MM.1S (cell line): Measurements from ENCODE around the gene PPIB.

Experiments
- DNase-seq: peaks from one replicate; pipeline ENCODE4 v3.0.0-alpha.2; 2015
- H2AFZ ChIP-seq: fragments of 300-600 bp; sonication (generic); 2 replicates; pipeline ENCODE4 v1.6.0; 2016; ENCODE audit warnings: antibody characterized with exemption, low read length
- H3F3A ChIP-seq: fragments of 300-600 bp; sonication (generic); 2 replicates; pipeline ENCODE4 v1.6.1; 2016; ENCODE audit warnings: mild to moderate bottlenecking, antibody characterized with exemption, low read length, moderate library complexity, mixed read lengths; ENCODE audit not compliant: insufficient read depth
- H3K27ac ChIP-seq: fragments of 300-600 bp; sonication (generic); 2 replicates; pipeline ENCODE4 v1.5.1; 2016; ENCODE audit warnings: mild to moderate bottlenecking, low read length
- H3K27me3 ChIP-seq: fragments of 300-600 bp; sonication (generic); replicated peaks from 2 replicates; pipeline ENCODE4 v1.6.0; 2016; ENCODE audit warnings: low read length; ENCODE audit not compliant: insufficient read depth
- H3K36me3 ChIP-seq: fragments of 300-600 bp; sonication (generic); replicated peaks from 2 replicates; pipeline ENCODE4 v1.6.1; 2016; ENCODE audit warnings: mild to moderate bottlenecking, low read length, mixed read lengths; ENCODE audit not compliant: insufficient read depth
- H3K4me1 ChIP-seq: fragments of 300-600 bp; sonication (generic); 2 replicates; pipeline ENCODE4 v1.6.1; 2016; ENCODE audit warnings: low read length, mixed read lengths
- H3K4me2 ChIP-seq: fragments of 300-600 bp; sonication (generic); 2 replicates; pipeline ENCODE4 v1.6.0; 2016; ENCODE audit warnings: low read depth, low read length
- H3K4me3 ChIP-seq: fragments of 300-600 bp; sonication (generic); 2 replicates; pipeline ENCODE4 v1.5.1; 2016; ENCODE audit warnings: low read length, mixed read lengths
- H3K79me2 ChIP-seq: fragments of 300-600 bp; sonication (generic); 2 replicates; pipeline ENCODE4 v1.6.1; 2016; ENCODE audit warnings: mixed run types, low read length, mixed read lengths
- H3K9ac ChIP-seq: fragments of 300-600 bp; sonication (generic); 2 replicates; pipeline ENCODE4 v1.6.1; 2016; ENCODE audit warnings: low read length, mixed read lengths
- H3K9me2 ChIP-seq: fragments of 300-600 bp; sonication (generic); replicated peaks from 2 replicates; pipeline ENCODE4 v1.6.1; 2016; ENCODE audit warnings: mild to moderate bottlenecking, low read length, mixed read lengths; ENCODE audit not compliant: insufficient read depth
- H3K9me3 ChIP-seq: fragments of 300-600 bp; sonication (generic); replicated peaks from 2 replicates; pipeline ENCODE4 v1.6.1; 2016; ENCODE audit warnings: mild to moderate bottlenecking, low read length, mixed read lengths; ENCODE audit not compliant: insufficient read depth
- H4K20me1 ChIP-seq: fragments of 300-600 bp; sonication (generic); 2 replicates; pipeline ENCODE4 v1.6.1; 2016; ENCODE audit warnings: mild to moderate bottlenecking, low read length, moderate library complexity, mixed read lengths; ENCODE audit not compliant: insufficient read depth
- EZH2 ChIP-seq: fragments of 300-600 bp; sonication (generic); optimal IDR thresholded peaks from 2 replicates; pipeline ENCODE3; 2017; ENCODE audit warnings: low read depth, mild to moderate bottlenecking, antibody characterized with exemption, low read length, mixed read lengths
- EZH2phosphoT487 ChIP-seq: fragments of 300-600 bp; sonication (generic); IDR thresholded peaks from 2 replicates; pipeline ENCODE4 v1.6.1; 2018; ENCODE audit warnings: antibody characterized with exemption, low read length
- TF ChIP-seq, protein P1 (sequence below): fragments of 300-600 bp; sonication (generic); IDR thresholded peaks from 2 replicates; pipeline ENCODE4 v1.5.1; 2016; ENCODE audit warnings: antibody characterized with exemption, low read length, mixed read lengths

The PPIB gene

DNA sequence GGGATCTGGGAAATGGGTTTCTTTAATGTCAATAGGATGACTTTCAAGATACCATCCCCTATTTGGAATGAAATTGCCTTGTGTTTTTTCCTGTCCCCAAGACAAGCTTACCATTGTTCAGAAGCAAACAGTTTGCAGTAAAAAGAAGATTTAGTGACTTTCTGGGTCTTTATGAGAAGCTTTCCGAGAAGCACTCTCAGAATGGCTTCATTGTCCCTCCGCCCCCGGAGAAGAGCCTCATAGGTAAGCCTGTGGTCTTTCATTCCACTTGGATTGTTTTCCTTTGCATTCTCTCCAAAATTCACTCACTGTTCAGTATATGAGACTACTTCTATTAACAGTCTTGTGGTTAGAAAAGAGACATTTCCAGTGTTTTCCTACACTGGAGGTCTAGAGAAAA, 36.8 kb downstream of the PPIB start:
- Histone ChIP-seq H3K4me2 (no peak overlapping the region), H3K9me3 (no peaks in the 10 kb centered on the region), H3K9me2 (no peaks in the 10 kb centered on the region), H3K27ac (no peak overlapping the region), H3K27me3 (no peaks in the 10 kb centered on the region), H3F3A (no peaks in the 10 kb centered on the region), H3K4me3 (no peak overlapping the region), H4K20me1 (no peaks in the 10 kb centered on the region), H3K79me2 (no peaks in the 10 kb centered on the region), H3K4me1 (no peaks in the 10 kb centered on the region), H3K36me3 (peaks cover 12% of the 10 kb centered on the region; the same call in 1 of the 2 replicates), H2AFZ (no peak overlapping the region), H3K9ac (no peak overlapping the region)
- TF ChIP-seq EZH2 (no peak), EZH2phosphoT487 (no peak)
- TF ChIP-seq, protein P1, sequence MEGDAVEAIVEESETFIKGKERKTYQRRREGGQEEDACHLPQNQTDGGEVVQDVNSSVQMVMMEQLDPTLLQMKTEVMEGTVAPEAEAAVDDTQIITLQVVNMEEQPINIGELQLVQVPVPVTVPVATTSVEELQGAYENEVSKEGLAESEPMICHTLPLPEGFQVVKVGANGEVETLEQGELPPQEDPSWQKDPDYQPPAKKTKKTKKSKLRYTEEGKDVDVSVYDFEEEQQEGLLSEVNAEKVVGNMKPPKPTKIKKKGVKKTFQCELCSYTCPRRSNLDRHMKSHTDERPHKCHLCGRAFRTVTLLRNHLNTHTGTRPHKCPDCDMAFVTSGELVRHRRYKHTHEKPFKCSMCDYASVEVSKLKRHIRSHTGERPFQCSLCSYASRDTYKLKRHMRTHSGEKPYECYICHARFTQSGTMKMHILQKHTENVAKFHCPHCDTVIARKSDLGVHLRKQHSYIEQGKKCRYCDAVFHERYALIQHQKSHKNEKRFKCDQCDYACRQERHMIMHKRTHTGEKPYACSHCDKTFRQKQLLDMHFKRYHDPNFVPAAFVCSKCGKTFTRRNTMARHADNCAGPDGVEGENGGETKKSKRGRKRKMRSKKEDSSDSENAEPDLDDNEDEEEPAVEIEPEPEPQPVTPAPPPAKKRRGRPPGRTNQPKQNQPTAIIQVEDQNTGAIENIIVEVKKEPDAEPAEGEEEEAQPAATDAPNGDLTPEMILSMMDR = no peak
- DNase-seq = no peak

DNA sequence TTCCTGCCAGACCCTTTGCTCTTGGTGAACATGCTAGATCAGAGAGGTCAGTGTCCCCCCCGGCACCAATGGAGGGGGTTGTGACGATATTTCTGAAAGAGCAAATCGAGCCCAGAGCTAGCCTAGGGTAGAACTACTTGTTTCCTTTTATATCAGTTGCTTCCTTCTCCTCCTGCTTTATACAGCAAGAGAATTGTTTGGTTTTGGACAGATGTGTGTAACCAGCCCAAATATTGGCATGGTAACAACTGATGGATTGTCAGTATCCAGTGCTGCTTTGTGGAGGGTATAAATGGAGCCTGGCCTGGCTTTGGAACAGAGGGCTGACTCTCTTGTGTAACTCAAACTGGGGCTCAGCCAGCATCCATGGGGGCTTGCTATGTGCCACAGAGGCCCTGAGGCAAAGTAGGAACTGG, 39.9 kb downstream of the PPIB start:
- no peaks in the 10 kb centered on the region for H3K79me2 ChIP-seq
- no peak overlapping the region for H3K9ac ChIP-seq
- no peaks in the 10 kb centered on the region for H3K9me3 ChIP-seq
- TF ChIP-seq EZH2 (no peak), EZH2phosphoT487 (no peak)
- TF ChIP-seq, protein P1 = no peak
- H3K4me1 ChIP-seq = no peaks in the 10 kb centered on the region
- no peak for DNase-seq
- H3K27me3 ChIP-seq = no peaks in the 10 kb centered on the region
- H3F3A ChIP-seq = no peaks in the 10 kb centered on the region
- no peaks in the 10 kb centered on the region for H3K9me2 ChIP-seq
- H3K36me3 ChIP-seq = peaks cover 12% of the 10 kb centered on the region; the same call in 1 of the 2 replicates
- no peaks in the 10 kb centered on the region for H4K20me1 ChIP-seq
- H2AFZ ChIP-seq = no peak overlapping the region
- H3K4me2 ChIP-seq = no peak overlapping the region
- H3K4me3 ChIP-seq = no peak overlapping the region
- no peak overlapping the region for H3K27ac ChIP-seq

DNA sequence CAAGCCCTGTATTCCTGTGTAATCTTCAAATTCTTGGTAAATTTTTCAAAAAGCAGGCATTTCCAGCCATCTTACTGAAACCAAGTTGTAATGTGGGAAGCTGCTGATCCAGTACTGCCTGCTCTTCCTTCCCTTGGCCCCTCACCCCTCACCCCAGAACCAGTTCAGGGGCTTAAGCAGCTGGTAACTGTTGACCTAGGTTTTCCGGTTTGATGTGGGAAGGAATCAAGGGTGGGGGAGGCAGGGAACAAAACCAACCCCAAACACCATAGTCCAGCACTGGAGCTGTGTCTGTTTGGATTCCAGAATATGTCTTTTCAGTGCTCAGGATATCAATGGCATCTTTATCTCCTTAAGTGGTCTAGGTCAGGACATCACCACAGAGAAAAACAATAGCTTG, 40.4 kb downstream of the PPIB start:
- Histone ChIP-seq H3K9me2 (no peaks in the 10 kb centered on the region), H3K27ac (no peak overlapping the region), H4K20me1 (no peaks in the 10 kb centered on the region), H3K4me3 (no peak overlapping the region), H3K79me2 (no peaks in the 10 kb centered on the region), H3F3A (no peaks in the 10 kb centered on the region), H3K27me3 (no peaks in the 10 kb centered on the region), H3K4me1 (no peaks in the 10 kb centered on the region), H3K4me2 (no peak overlapping the region), H3K9ac (no peak overlapping the region), H3K9me3 (no peaks in the 10 kb centered on the region), H2AFZ (no peak overlapping the region), H3K36me3 (peaks cover 9% of the 10 kb centered on the region; the same call in 1 of the 2 replicates)
- DNase-seq = no peak
- TF ChIP-seq, protein P1 = no peak
- TF ChIP-seq EZH2phosphoT487 (no peak), EZH2 (no peak)
